ENCODE results near the gene RASL10B.

DNA sequence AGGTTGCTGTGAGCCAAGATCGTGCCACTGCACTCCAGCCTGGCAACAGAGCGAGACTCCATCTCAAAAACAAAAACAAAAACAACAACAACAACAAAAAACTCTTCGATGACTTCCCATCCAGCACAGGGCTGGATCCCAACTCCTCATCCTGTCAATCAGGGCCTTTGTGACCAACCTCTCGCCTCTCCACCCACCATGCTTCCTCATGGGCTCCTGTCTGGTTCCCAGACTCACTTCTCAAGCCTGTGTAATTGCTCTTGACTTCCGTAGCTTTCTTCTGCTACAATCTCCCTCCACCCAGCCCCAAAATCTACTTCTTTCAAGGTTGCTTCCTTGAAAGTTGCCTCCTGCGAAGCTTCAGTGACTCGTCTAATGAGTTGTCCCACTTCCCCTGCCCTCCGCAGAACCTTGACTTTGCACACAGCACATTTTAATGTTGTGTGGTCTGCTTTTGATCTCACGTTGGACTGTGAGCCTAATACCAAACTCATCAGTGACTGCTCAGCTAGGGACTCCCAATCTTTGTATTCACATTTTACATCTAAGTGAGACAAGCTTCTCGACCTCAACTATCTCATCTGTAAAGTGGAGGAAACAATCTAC, 936 bp upstream of the RASL10B start:
- no peak for TF ChIP-seq POLR2A (IDR thresholded peaks at IDR 0.05)
- TF ChIP-seq, protein P1, sequence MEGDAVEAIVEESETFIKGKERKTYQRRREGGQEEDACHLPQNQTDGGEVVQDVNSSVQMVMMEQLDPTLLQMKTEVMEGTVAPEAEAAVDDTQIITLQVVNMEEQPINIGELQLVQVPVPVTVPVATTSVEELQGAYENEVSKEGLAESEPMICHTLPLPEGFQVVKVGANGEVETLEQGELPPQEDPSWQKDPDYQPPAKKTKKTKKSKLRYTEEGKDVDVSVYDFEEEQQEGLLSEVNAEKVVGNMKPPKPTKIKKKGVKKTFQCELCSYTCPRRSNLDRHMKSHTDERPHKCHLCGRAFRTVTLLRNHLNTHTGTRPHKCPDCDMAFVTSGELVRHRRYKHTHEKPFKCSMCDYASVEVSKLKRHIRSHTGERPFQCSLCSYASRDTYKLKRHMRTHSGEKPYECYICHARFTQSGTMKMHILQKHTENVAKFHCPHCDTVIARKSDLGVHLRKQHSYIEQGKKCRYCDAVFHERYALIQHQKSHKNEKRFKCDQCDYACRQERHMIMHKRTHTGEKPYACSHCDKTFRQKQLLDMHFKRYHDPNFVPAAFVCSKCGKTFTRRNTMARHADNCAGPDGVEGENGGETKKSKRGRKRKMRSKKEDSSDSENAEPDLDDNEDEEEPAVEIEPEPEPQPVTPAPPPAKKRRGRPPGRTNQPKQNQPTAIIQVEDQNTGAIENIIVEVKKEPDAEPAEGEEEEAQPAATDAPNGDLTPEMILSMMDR (IDR thresholded peaks at IDR 0.05), result no peak

Measured in thyroid gland (tissue), 4 donors.